GM21423 (cell line): ENCODE measurements around the gene ERLEC1.
"Not testable (repeated sequence)": the region's sequence is repeated elsewhere in the genome, so short reads cannot be mapped to it uniquely, and the experiment has no call there.

Experiments used
- ATAC-seq: cut with Tn5 transposase; IDR thresholded peaks from one replicate; pipeline ENCODE4 v1.9.1; 2021; ENCODE audit warnings: mild to moderate bottlenecking, moderate library complexity; ENCODE audit not compliant: unreplicated experiment

The ERLEC1 gene, protein sequence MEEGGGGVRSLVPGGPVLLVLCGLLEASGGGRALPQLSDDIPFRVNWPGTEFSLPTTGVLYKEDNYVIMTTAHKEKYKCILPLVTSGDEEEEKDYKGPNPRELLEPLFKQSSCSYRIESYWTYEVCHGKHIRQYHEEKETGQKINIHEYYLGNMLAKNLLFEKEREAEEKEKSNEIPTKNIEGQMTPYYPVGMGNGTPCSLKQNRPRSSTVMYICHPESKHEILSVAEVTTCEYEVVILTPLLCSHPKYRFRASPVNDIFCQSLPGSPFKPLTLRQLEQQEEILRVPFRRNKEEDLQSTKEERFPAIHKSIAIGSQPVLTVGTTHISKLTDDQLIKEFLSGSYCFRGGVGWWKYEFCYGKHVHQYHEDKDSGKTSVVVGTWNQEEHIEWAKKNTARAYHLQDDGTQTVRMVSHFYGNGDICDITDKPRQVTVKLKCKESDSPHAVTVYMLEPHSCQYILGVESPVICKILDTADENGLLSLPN

GRCh38 chr2:53786705-53787613, at the start of gene ERLEC1, which contains the start of gene ASB3:
TSS of gene ERLEC1 (plus strand) at chr2:53787044. CDS start at chr2:53787211, 167 bp downstream.
TSS of gene ASB3 (minus strand) at chr2:53786953. CDS start at chr2:53765572, 21,381 bp downstream.
- peak; percentile 94 for ATAC-seq

DNA sequence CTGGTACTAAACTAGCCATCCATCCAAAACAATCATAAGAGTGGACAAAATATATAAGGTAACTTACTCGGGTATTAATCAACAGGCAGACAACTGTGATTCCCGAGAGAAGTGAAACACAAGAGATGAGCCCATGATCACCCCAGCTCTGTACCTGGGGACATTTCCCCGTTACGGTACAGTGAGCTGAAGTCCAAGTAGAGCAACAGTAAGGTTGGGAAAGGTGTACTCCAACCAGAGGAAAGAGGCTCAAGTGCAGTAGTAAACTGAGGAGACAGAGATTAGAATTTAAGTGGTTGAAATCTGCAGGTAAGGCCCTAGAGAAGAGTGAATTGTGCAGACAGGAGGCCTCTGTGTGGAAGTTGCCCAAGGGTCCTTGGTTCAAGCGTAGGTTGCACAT, 49.8 kb upstream of the ERLEC1 start:
- ATAC-seq: no peak

- no peak for ATAC-seq
Measured at GRCh38 chr2:53739032-53739431, 47.8 kb upstream of the ERLEC1 start.

DNA sequence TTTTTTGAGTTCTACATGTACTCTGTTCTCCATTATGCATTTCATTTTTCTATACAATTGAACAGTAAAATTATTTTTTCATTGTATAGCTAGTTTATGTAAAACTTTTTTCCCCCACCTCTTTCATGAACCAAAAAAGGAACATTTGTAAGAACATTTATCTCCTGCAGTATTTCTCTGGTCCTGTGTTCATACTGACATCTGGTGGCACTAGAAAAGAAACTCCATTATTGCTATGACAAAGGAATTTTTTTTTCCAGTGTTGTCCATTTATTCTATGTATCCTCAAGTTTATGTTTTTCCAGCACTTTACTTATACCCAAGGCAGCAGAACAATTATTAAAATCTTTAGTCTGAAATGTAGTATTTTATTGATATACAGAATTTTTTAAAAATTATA, 46.7 kb upstream of the ERLEC1 start:
- no peak for ATAC-seq

DNA sequence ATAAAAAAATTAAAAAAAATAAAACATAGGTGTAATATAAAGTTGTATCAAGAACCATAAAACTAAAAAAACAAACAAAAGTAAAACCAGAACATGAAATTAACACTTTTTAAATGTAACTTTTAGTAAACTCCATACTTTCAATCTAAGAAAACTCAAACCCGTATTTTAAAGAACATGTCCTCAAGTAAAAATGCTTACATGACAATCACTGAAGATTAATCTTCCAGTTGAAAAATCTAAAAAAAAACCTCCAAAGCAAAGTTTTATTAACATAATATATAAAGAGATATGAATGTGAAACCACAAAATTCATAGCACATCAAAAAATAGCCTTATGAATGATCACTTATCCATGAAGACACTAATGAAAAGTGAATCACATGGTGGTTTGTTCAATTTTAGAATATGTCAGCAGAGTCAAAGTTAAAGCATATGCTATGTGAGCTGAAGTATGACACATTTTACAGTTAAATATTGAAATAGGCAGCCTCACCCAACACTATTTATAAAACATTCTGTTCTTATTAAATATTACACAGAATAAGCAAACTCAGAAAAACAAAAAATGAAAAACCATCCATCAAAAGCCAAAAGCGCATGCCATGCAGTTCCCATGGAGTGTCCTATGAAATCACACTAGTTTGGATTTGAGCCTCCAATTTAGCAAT, 42.3 kb upstream of the ERLEC1 start:
- no peak for ATAC-seq

GRCh38 chr2:53750041-53750768, 36.6 kb upstream of the ERLEC1 start:
- ATAC-seq: no peak

DNA sequence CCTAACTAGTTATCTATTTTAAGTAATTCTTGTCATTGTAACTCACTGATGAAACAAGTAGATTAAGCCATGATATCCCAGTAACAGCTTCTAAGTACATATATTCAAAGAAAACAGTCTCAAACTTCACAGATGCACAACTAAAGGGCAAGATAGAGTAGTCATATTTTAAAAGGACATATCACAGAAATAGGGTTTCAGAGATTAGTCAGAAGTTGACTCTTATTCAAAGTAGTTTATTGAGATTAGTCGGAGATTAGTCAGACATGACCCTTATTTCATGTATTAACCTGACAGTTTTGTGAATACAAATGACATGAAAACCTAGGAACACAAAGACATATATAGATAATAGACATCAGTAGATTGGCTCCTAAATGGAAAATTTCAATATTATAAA, 35.1 kb upstream of the ERLEC1 start:
- peak; percentile 82 for ATAC-seq

- no peak for ATAC-seq
Measured at GRCh38 chr2:53752385-53752784, 34.5 kb upstream of the ERLEC1 start.

GRCh38 chr2:53753041-53753440, 33.8 kb upstream of the ERLEC1 start:
- ATAC-seq: no peak

DNA sequence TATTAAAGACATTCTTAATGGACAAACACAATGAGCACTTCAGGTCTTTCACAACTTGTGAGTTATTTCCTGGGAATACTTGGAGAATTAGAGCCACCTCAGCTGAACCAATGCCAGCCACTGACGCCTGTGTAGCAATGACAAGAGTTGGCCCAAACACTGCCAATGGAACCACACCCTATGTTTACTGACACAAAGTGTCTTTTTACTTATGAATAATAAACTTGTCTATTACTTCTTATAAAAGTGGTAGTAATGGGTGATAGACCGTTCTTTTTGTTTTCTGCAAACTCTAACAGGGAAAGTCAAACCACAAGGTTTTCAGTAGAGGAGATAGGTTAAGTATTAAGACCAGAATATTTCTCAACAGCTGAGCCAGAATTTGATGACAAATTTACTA, 31.7 kb upstream of the ERLEC1 start:
- no peak for ATAC-seq

DNA sequence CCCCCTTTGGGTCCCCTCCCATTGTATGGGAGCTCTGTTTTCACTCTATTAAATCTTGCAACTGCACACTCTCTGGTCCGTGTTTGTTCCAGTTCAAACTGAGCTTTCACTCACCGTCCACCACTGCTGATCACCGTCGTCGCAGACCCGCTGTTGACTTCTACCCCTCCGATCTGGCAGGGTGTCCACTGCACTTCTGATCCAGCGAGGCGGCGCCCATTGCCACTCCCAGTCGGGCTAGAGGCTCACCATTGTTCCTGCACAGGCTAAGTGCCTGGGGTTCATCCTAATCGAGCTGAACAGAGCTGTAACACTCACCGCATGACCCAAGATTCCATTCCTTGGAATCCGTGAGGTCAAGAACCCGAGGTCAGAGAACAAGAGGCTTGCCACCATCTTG, 30.2 kb upstream of the ERLEC1 start:
- no peak for ATAC-seq

GRCh38 chr2:53757206-53757605, 29.6 kb upstream of the ERLEC1 start:
- not testable (repeated sequence) for ATAC-seq

- ATAC-seq: no peak
Measured at GRCh38 chr2:53765767-53766166, 21.1 kb upstream of the ERLEC1 start.

GRCh38 chr2:53767405-53768241, 19.2 kb upstream of the ERLEC1 start, which contains the start of gene CHAC2:
TSS of gene CHAC2 (plus strand) at chr2:53767804. CDS start at chr2:53767887, 83 bp downstream.
- ATAC-seq: peak; percentile 94

DNA sequence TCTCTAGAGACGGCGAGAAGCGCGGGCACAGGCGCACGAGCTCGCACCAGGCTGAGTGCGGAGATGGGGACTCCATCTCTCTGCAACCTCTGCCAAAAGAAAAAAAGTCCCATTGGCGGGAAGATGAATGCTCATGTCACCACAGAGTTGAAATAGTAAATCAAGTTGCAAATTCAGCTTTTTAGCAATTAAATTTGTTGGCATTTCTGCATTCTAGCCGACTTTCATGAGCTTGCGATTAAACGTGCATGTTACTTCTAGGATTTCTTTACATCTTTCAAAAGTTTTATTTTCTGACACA, 18.7 kb upstream of the ERLEC1 start:
- ATAC-seq: peak; percentile 36

DNA sequence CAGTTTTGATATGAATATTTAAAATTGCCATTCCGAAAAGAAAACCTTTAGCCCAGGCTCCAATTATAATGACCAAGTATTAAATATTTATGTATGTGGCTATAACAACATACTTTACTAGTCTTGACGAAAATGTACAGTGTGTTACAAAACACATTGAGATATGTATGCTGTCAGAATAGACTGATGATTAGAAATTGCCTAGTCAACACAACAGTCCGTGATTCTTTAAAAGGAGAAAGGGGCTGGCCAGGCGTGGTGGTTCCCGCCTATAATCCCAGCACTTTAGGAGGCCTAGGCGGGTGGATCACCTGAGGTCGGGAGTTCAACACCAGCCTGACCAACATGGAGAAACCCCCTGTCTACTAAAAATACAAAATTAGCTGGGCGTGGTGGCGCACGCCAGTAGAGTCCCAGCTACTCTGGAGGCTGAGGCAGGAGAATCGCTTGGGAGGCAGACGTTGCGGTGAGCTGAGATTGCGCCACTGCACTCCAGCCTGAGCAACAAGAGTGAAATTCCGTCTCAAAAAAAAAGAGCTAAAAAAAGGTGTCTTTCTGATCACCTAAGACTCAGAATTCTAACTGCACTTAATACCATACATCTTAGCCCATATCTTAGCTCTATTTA, 17.4 kb upstream of the ERLEC1 start:
- no peak for ATAC-seq

GRCh38 chr2:53770264-53770663, 16.6 kb upstream of the ERLEC1 start:
- ATAC-seq: no peak

DNA sequence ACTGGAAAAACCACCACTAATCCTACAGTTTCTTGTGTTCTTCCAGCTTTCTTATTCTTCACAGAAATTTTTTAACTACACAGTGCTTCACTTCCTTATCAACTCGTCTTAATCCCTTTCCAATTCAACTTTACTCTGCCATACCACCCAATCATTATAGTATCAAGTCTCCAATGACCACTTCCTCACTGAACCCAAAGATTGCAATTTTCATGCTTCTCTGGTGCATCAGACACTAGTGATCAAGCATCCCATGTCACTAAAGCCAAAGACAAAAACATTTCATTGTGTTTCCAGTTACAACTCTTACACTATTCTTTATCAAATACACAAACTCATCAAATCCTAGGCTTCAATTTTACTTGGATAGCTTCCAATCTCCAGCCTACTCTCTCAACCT, 9.7 kb upstream of the ERLEC1 start:
- no peak for ATAC-seq

- ATAC-seq: no peak
Measured at GRCh38 chr2:53778536-53779162, 8.2 kb upstream of the ERLEC1 start.
